ENCODE measurements around the gene SLC12A7. TPM values are rescaled to one million over a fixed set of nuclear protein-coding genes. Genes with fewer than 3 reads are reported as not detected.

SLC12A7 gene
- polyA plus RNA-seq, 1 donor (not counting 4 experiments of a cell fraction or from before 2014, with no cell fraction given): 1.5 TPM

- dilution Hi-C loops (cut with MboI; ENCODE audit: extremely low pct_ligation_motif_present, low sequenced_read_pairs): no loop called here
- no peak for FAIRE-seq
- peaks cover 51% of the 10 kb centered on the region for H3K27me3 ChIP-seq (ENCODE audit: control insufficient read depth, extremely low read depth, insufficient read depth, low read length)
- H3K9me1 ChIP-seq (ENCODE audit: control insufficient read depth, extremely low read depth, insufficient read depth, low read length): no peaks in the 10 kb centered on the region
- no peak overlapping the region for H3K4me2 ChIP-seq (ENCODE audit: control insufficient read depth, extremely low read depth, insufficient read depth, low read depth, low read length)
- H2AFZ ChIP-seq (ENCODE audit: control insufficient read depth, low read length): no peak overlapping the region
- H3K4me3 ChIP-seq (ENCODE audit: control insufficient read depth in 2 of 3, extremely low read depth in 1 of 3, insufficient read depth in 2 of 3, low read depth in 1 of 3, low read length in 3 of 3): no peak overlapping the region
- H3K79me2 ChIP-seq (ENCODE audit: control insufficient read depth, insufficient read depth, low read length): no peaks in the 10 kb centered on the region
- no peak overlapping the region for H3K9ac ChIP-seq (ENCODE audit: control insufficient read depth, extremely low read depth, insufficient read depth, low read length)
- no peak for DNase-seq (ENCODE audit: low read depth, low spot score)
- no peak overlapping the region for H3K27ac ChIP-seq (ENCODE audit: control insufficient read depth, insufficient read depth, low read length)
- H3K4me1 ChIP-seq (ENCODE audit: control insufficient read depth, extremely low read depth, insufficient read depth, low read length): peaks cover 9% of the 10 kb centered on the region
- H4K20me1 ChIP-seq (ENCODE audit: control insufficient read depth, extremely low read depth, insufficient read depth, low read length): peaks cover 4% of the 10 kb centered on the region
- no peaks in the 10 kb centered on the region for H3K36me3 ChIP-seq (ENCODE audit: control insufficient read depth in 2 of 2, extremely low read depth in 1 of 2, insufficient read depth in 2 of 2, low read length in 2 of 2)
- no peaks in the 10 kb centered on the region for H3K9me3 ChIP-seq (ENCODE audit: control insufficient read depth, low read depth, low read length)
- TF ChIP-seq EZH2 (IDR thresholded peaks at IDR 0.05; ENCODE audit: low read length) (no peak), CTCF (optimal IDR thresholded peaks at IDR 0.05 in 1 of 3, IDR thresholded peaks at IDR 0.05 in 1 of 3, conservative IDR thresholded peaks at IDR 0.05 in 1 of 3; ENCODE audit: extremely low read depth in 1 of 3, insufficient read depth in 2 of 3, low read length in 3 of 3) (no peak)
These were observed 8.6 kb upstream of the SLC12A7 start for GRCh38 chr5:1120236-1120999.

- dilution Hi-C loops (cut with MboI; ENCODE audit: extremely low pct_ligation_motif_present, low sequenced_read_pairs): no loop called here
- H3K4me2 ChIP-seq (ENCODE audit: control insufficient read depth, extremely low read depth, insufficient read depth, low read depth, low read length): no peak overlapping the region
- no peaks in the 10 kb centered on the region for H3K79me2 ChIP-seq (ENCODE audit: control insufficient read depth, insufficient read depth, low read length)
- DNase-seq (ENCODE audit: low read depth, low spot score) (no peak), FAIRE-seq (no peak)
- H3K9me3 ChIP-seq (ENCODE audit: control insufficient read depth, low read depth, low read length): no peaks in the 10 kb centered on the region
- H3K4me3 ChIP-seq (ENCODE audit: control insufficient read depth in 2 of 3, extremely low read depth in 1 of 3, insufficient read depth in 2 of 3, low read depth in 1 of 3, low read length in 3 of 3): no peak overlapping the region
- no peaks in the 10 kb centered on the region for H3K9me1 ChIP-seq (ENCODE audit: control insufficient read depth, extremely low read depth, insufficient read depth, low read length)
- TF ChIP-seq EZH2 (IDR thresholded peaks at IDR 0.05; ENCODE audit: low read length) (peak; percentile 4), CTCF (optimal IDR thresholded peaks at IDR 0.05 in 1 of 3, IDR thresholded peaks at IDR 0.05 in 1 of 3, conservative IDR thresholded peaks at IDR 0.05 in 1 of 3; ENCODE audit: extremely low read depth in 1 of 3, insufficient read depth in 2 of 3, low read length in 3 of 3) (no peak)
- no peak overlapping the region for H3K9ac ChIP-seq (ENCODE audit: control insufficient read depth, extremely low read depth, insufficient read depth, low read length)
- peaks cover 4% of the 10 kb centered on the region for H4K20me1 ChIP-seq (ENCODE audit: control insufficient read depth, extremely low read depth, insufficient read depth, low read length)
- peaks cover 53% of the 10 kb centered on the region for H3K27me3 ChIP-seq (ENCODE audit: control insufficient read depth, extremely low read depth, insufficient read depth, low read length)
- H3K36me3 ChIP-seq (ENCODE audit: control insufficient read depth in 2 of 2, extremely low read depth in 1 of 2, insufficient read depth in 2 of 2, low read length in 2 of 2): no peaks in the 10 kb centered on the region
- H3K4me1 ChIP-seq (ENCODE audit: control insufficient read depth, extremely low read depth, insufficient read depth, low read length): peaks cover 9% of the 10 kb centered on the region
- H3K27ac ChIP-seq (ENCODE audit: control insufficient read depth, insufficient read depth, low read length): no peak overlapping the region
- H2AFZ ChIP-seq (ENCODE audit: control insufficient read depth, low read length): no peak overlapping the region
These were observed 7.5 kb upstream of the SLC12A7 start for GRCh38 chr5:1119312-1119831.

Measured in keratinocyte (primary cell).